ENCODE data around the gene TLDC2.
"Not testable (repeated sequence)": the region's sequence is repeated elsewhere in the genome, so short reads cannot be mapped to it uniquely, and the experiment has no call there.

Gene TLDC2

GRCh38 chr20:36875702-36876472 lies at the start of gene TLDC2:
TSS of gene TLDC2 (plus strand) at chr20:36876138. CDS start at chr20:36876175, 37 bp downstream.
- no peak for DNase-seq

GRCh38 chr20:36826554-36827244 lies 49.2 kb upstream of the TLDC2 start:
- no peak for DNase-seq

GRCh38 chr20:36827541-36828279 lies 48.2 kb upstream of the TLDC2 start:
- peak in 1 of 2 experiments; percentile 11 for DNase-seq

- DNase-seq: peak in 1 of 2 experiments; percentile 69
Measured at GRCh38 chr20:36830791-36831691, 44.9 kb upstream of the TLDC2 start.

GRCh38 chr20:36832791-36833190 lies 43.1 kb upstream of the TLDC2 start:
- no peak for DNase-seq

GRCh38 chr20:36833275-36834020 lies 42.5 kb upstream of the TLDC2 start:
- no peak for DNase-seq

GRCh38 chr20:36835025-36835424 lies 40.9 kb upstream of the TLDC2 start:
- no peak for DNase-seq

GRCh38 chr20:36835453-36836198 lies 40.3 kb upstream of the TLDC2 start:
- peak in 1 of 2 experiments; percentile 20 for DNase-seq

- DNase-seq: no peak
Measured at GRCh38 chr20:36836591-36837269, 39.2 kb upstream of the TLDC2 start.

- DNase-seq: not testable (repeated sequence)
Measured at GRCh38 chr20:36838376-36838775, 37.6 kb upstream of the TLDC2 start.

GRCh38 chr20:36839150-36839549 lies 36.8 kb upstream of the TLDC2 start:
- DNase-seq: no peak

- not testable (repeated sequence) for DNase-seq
Measured at GRCh38 chr20:36841030-36841429, 34.9 kb upstream of the TLDC2 start.

GRCh38 chr20:36845288-36845971 lies 30.5 kb upstream of the TLDC2 start:
- DNase-seq: no peak

- DNase-seq: peak; percentile 66 to 74
Measured at GRCh38 chr20:36847009-36847709, 28.8 kb upstream of the TLDC2 start.

- no peak for DNase-seq
Measured at GRCh38 chr20:36847710-36848040, 28.3 kb upstream of the TLDC2 start.

- peak in 1 of 2 experiments; percentile 29 for DNase-seq
Measured at GRCh38 chr20:36848078-36848660, 27.8 kb upstream of the TLDC2 start.

- DNase-seq: no peak
Measured at GRCh38 chr20:36848677-36849076, 27.3 kb upstream of the TLDC2 start.

GRCh38 chr20:36849333-36850065 lies 26.4 kb upstream of the TLDC2 start:
- no peak for DNase-seq
